Measurements from ENCODE around the gene COL4A4. TPM values are rescaled to one million over a fixed set of nuclear protein-coding genes. Genes with fewer than 3 reads are reported as not detected.

COL4A4 gene
- total and polyA plus RNA-seq, 2 of the 4 experiments (the other 2 are of a cell fraction): 0.02 TPM; not detected in 1

- intact Hi-C loops (cut with micrococcal nuclease): no loop called here
- no peak overlapping the region for H3K4me3 ChIP-seq (ENCODE audit: insufficient read depth, low read depth, low read length)
- H2BK15ac ChIP-seq (ENCODE audit: low read depth, low read length): no peak overlapping the region
- no peak overlapping the region for H2AK5ac ChIP-seq (ENCODE audit: low read depth, low read length)
- dilution Hi-C loops (cut with HindIII; ENCODE audit: low sequenced_read_pairs, unreplicated experiment): no loop called here
- H3K4ac ChIP-seq (ENCODE audit: low read depth, low read length): no peak overlapping the region
- no peak for DNase-seq
- H3K27ac ChIP-seq (ENCODE audit: insufficient read depth, low read length): no peak overlapping the region
- no peak overlapping the region for H2BK120ac ChIP-seq (ENCODE audit: low read depth, low read length)
- H3K9me1 ChIP-seq (ENCODE audit: insufficient read depth, low read length): 0 out of 2 replicates have a peak, but pooled peaks cover 4% of the 10 kb centered on the region
- H3K4me1 ChIP-seq (ENCODE audit: control insufficient read depth, insufficient read depth, low read length): no peaks in the 10 kb centered on the region
- no peaks in the 10 kb centered on the region for H3K27me3 ChIP-seq (ENCODE audit: control insufficient read depth, insufficient read depth, low read length)
- no peak overlapping the region for H3K23ac ChIP-seq (ENCODE audit: low read depth, low read length)
- H3K9ac ChIP-seq (ENCODE audit: low read depth, low read length): no peak overlapping the region
- no peak for ATAC-seq (ENCODE audit: low read depth)
- no peaks in the 10 kb centered on the region for H3K79me1 ChIP-seq (ENCODE audit: low read depth in 1 of 2, low read length in 2 of 2)
- no peak overlapping the region for H2AFZ ChIP-seq (replicated peaks; ENCODE audit: low read length, poor library complexity)
- no peak overlapping the region for H2BK20ac ChIP-seq (ENCODE audit: low read depth, low read length)
- POLR2A ChIA-PET (ENCODE audit: unreplicated experiment): no interaction called here
- H3K9me3 ChIP-seq (ENCODE audit: control insufficient read depth, insufficient read depth, low read length): no peaks in the 10 kb centered on the region
- H2AK9ac ChIP-seq (replicated peaks; ENCODE audit: low read depth, low read length, poor library complexity): no peak overlapping the region
- no peaks in the 10 kb centered on the region for H3K36me3 ChIP-seq (ENCODE audit: control insufficient read depth, insufficient read depth, low read length)
- H4K20me1 ChIP-seq (ENCODE audit: insufficient read depth, low read length): no peaks in the 10 kb centered on the region
- 13% methylated on average over 1 of the region's 1 CpG; no CpG with 5 or more reads in 1 of the 2 experiments for WGBS, 2 experiments (ENCODE audit: extremely low coverage in 2 of 2, insufficient read length in 1 of 2)
- TF ChIP-seq CHD1 (IDR thresholded peaks at IDR 0.05; ENCODE audit: low read depth, low read length) (no peak), CTCF (conservative IDR thresholded peaks at IDR 0.05; ENCODE audit: low read depth, low read length) (no peak), MAFK (IDR thresholded peaks at IDR 0.05; ENCODE audit: low read depth, low read length) (no peak), USF2 (IDR thresholded peaks at IDR 0.05; ENCODE audit: low read depth, low read length) (no peak), RFX5 (IDR thresholded peaks at IDR 0.05; ENCODE audit: low read depth, low read length) (no peak), MXI1 (IDR thresholded peaks at IDR 0.05; ENCODE audit: borderline replicate concordance, low read depth, low read length) (no peak), SMC3 (IDR thresholded peaks at IDR 0.05; ENCODE audit: low read depth, low read length) (no peak), NFE2L2 (IDR thresholded peaks at IDR 0.05; ENCODE audit: low read depth, low read length) (no peak), POLR2A (IDR thresholded peaks at IDR 0.05; ENCODE audit: low read depth, low read length) (no peak), BHLHE40 (IDR thresholded peaks at IDR 0.05; ENCODE audit: low read depth, low read length) (no peak), FOS (IDR thresholded peaks at IDR 0.05; ENCODE audit: low read depth, low read length) (no peak), ELK1 (IDR thresholded peaks at IDR 0.05; ENCODE audit: borderline replicate concordance, low read depth, low read length) (no peak), RCOR1 (IDR thresholded peaks at IDR 0.05; ENCODE audit: insufficient replicate concordance, low read length) (no peak), RAD21 (IDR thresholded peaks at IDR 0.05; ENCODE audit: low read length) (no peak), MAZ (IDR thresholded peaks at IDR 0.05; ENCODE audit: borderline replicate concordance, low read depth, low read length) (no peak), CEBPB (IDR thresholded peaks at IDR 0.05; ENCODE audit: low read depth, low read length) (no peak)
- H3K56ac ChIP-seq (ENCODE audit: extremely low read depth, insufficient read depth, low read length): no peak overlapping the region
- in situ Hi-C loops (cut with MboI; ENCODE audit: low sequenced_read_pairs): no loop called here
- BruUV-seq (replicated peaks): no TSS peak
- H4K8ac ChIP-seq (ENCODE audit: low read depth in 2 of 2, low read length in 2 of 2): no peak overlapping the region
- CTCF ChIA-PET: no interaction called here
- H4K91ac ChIP-seq (ENCODE audit: insufficient read depth, low read depth, low read length): no peak overlapping the region
- no peak overlapping the region for H3K14ac ChIP-seq (replicated peaks; ENCODE audit: low read depth, low read length)
- no peak overlapping the region for H4K5ac ChIP-seq (ENCODE audit: low read depth, low read length)
- H3K18ac ChIP-seq (ENCODE audit: low read depth, low read length): no peak overlapping the region
- no peak overlapping the region for H2BK5ac ChIP-seq (ENCODE audit: low read depth, low read length, poor library complexity, severe bottlenecking)
- H3K4me2 ChIP-seq (ENCODE audit: low read depth, low read length): no peak overlapping the region
Measured at GRCh38 chr2:226956659-226957058, 207.3 kb downstream of the COL4A4 start.
